Natural killer cell (primary cell): Measurements from ENCODE around the gene PWWP2B. TPM values are rescaled to one million over a fixed set of nuclear protein-coding genes. Genes with fewer than 3 reads are reported as not detected.

Experiments
- ATAC-seq, 3 donors: fragments of 150-1000 bp in 2 of 3; fragments of 200-7000 bp in 1 of 3; cut with Tn5 transposase; 1 replicate in 1 of 3; 2 replicates in 2 of 3; pipeline ENCODE4 v1.10.0; 2021; ENCODE audit warnings: mild to moderate bottlenecking in 2 of 3, moderate library complexity in 2 of 3
- DNase-seq, 2 donors: peaks; one replicate each; pipeline versions ENCODE4 v3.0.0 to v3.0.0-alpha.2; 2013 to 2021; ENCODE audit warnings: mixed read lengths in 1 of 2
- H3K27ac ChIP-seq: one replicate; pipeline ENCODE4 v1.5.1; 2013; ENCODE audit warnings: mild to moderate bottlenecking, low read length
- H3K27me3 ChIP-seq: one replicate; pipeline ENCODE4 v1.6.1; 2013; ENCODE audit warnings: low read length; ENCODE audit not compliant: control insufficient read depth, insufficient read depth
- H3K36me3 ChIP-seq: one replicate; pipeline ENCODE4 v1.6.1; 2013; ENCODE audit warnings: low read length; ENCODE audit not compliant: control insufficient read depth, insufficient read depth
- H3K4me1 ChIP-seq: one replicate; pipeline ENCODE4 v1.6.1; 2013; ENCODE audit warnings: low read length; ENCODE audit not compliant: control insufficient read depth, insufficient read depth
- H3K4me3 ChIP-seq: one replicate; pipeline ENCODE4 v1.5.1; 2013; ENCODE audit warnings: low read length
- H3K9me3 ChIP-seq: one replicate; pipeline ENCODE4 v1.6.1; 2013; ENCODE audit warnings: low read length; ENCODE audit not compliant: control insufficient read depth, insufficient read depth
- H3K27ac Mint-ChIP-seq, 2 donors: one replicate each; pipeline ENCODE4 v1.8.0; 2022; ENCODE audit warnings: mild to moderate bottlenecking in 2 of 2, mixed read lengths in 2 of 2, moderate library complexity in 1 of 2
- H3K27me3 Mint-ChIP-seq, 2 donors: one replicate each; pipeline ENCODE4 v1.8.0; 2022; ENCODE audit warnings: low read depth in 2 of 2, mixed read lengths in 2 of 2
- H3K36me3 Mint-ChIP-seq: one replicate; pipeline ENCODE4 v1.8.0; 2022; ENCODE audit warnings: mixed read lengths
- H3K4me1 Mint-ChIP-seq, 2 donors: one replicate each; pipeline ENCODE4 v1.8.0; 2022; ENCODE audit warnings: mixed read lengths in 2 of 2
- H3K4me3 Mint-ChIP-seq: one replicate; pipeline ENCODE4 v1.8.0; 2022; ENCODE audit warnings: mild to moderate bottlenecking, moderate library complexity, mixed read lengths
- H3K9me3 Mint-ChIP-seq, 2 donors: one replicate each; pipeline ENCODE4 v1.8.0; 2022; ENCODE audit warnings: mixed read lengths in 2 of 2
- WGBS: methylation state at CpG from one replicate; pipeline ENCODE4 v1.1.7; 2013; ENCODE audit warnings: missing lambda C conversion rate; ENCODE audit not compliant: insufficient coverage; 5-methylcytosine and 5-hydroxymethylcytosine counted together
- intact Hi-C: fragments of 100-400 bp; cut with micrococcal nuclease; formaldehyde crosslinking; loops from one replicate; pipeline ENCODE4 v1.14.2; 2022
- total RNA-seq, 4 donors: library from RNA; stranded (reverse); fragments of 120-200 nt in 1 of 4; gene quantifications; one replicate each; pipeline versions ENCODE4 v1.2.3 to v1.2.4, GENCODE V29; 2013 to 2022
- TF ChIP-seq, protein P1 (sequence below): fragments of 200-600 bp; IDR thresholded peaks from one replicate; pipeline ENCODE4 v1.8.0; 2022; ENCODE audit warnings: antibody characterized with exemption

PWWP2B gene
- total RNA-seq, 3 donors from 2014 or later (not counting 1 experiment from before 2014, with no cell fraction given): 23.7 to 29.5 (median 24.4) TPM

GRCh38 chr10:132454296-132455198 lies 57.5 kb downstream of the PWWP2B start:
- Mint-ChIP-seq H3K4me1 (peaks cover 0 to 36% of the 10 kb centered on the region in 2 donors), H3K27me3 (no peaks in the 10 kb centered on the region), H3K9me3 (no peaks in the 10 kb centered on the region), H3K27ac (no peak overlapping the region), H3K4me3 (no peak overlapping the region), H3K36me3 (no peaks in the 10 kb centered on the region)
- intact Hi-C loops: loop anchor here (10.0 kb wide), 2 partner anchors 230 to 290 kb away; no protein-coding TSS in a partner anchor
- Histone ChIP-seq H3K27me3 (no peaks in the 10 kb centered on the region), H3K36me3 (no peaks in the 10 kb centered on the region), H3K4me3 (no peak overlapping the region), H3K9me3 (no peaks in the 10 kb centered on the region), H3K27ac (no peak overlapping the region), H3K4me1 (peaks cover 41% of the 10 kb centered on the region)
- TF ChIP-seq, protein P1, sequence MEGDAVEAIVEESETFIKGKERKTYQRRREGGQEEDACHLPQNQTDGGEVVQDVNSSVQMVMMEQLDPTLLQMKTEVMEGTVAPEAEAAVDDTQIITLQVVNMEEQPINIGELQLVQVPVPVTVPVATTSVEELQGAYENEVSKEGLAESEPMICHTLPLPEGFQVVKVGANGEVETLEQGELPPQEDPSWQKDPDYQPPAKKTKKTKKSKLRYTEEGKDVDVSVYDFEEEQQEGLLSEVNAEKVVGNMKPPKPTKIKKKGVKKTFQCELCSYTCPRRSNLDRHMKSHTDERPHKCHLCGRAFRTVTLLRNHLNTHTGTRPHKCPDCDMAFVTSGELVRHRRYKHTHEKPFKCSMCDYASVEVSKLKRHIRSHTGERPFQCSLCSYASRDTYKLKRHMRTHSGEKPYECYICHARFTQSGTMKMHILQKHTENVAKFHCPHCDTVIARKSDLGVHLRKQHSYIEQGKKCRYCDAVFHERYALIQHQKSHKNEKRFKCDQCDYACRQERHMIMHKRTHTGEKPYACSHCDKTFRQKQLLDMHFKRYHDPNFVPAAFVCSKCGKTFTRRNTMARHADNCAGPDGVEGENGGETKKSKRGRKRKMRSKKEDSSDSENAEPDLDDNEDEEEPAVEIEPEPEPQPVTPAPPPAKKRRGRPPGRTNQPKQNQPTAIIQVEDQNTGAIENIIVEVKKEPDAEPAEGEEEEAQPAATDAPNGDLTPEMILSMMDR: no peak
- ATAC-seq: no peak
- no peak for DNase-seq
- WGBS: 87% methylated on average over 30 of the region's 30 CpGs

- no peak overlapping the region for H3K4me3 Mint-ChIP-seq
- H3K4me1 ChIP-seq: peaks cover 37% of the 10 kb centered on the region
- intact Hi-C loops: loop anchor here (10.0 kb wide), 2 partner anchors 231 to 291 kb away; no protein-coding TSS in a partner anchor
- no peak overlapping the region for H3K27ac Mint-ChIP-seq
- ATAC-seq (no peak), DNase-seq (no peak)
- peaks cover 0 to 32% of the 10 kb centered on the region in 2 donors for H3K4me1 Mint-ChIP-seq
- WGBS: 93% methylated on average over 19 of the region's 19 CpGs
- H3K36me3 ChIP-seq: no peaks in the 10 kb centered on the region
- no peaks in the 10 kb centered on the region for H3K27me3 Mint-ChIP-seq
- no peak overlapping the region for H3K27ac ChIP-seq
- H3K9me3 ChIP-seq: no peaks in the 10 kb centered on the region
- TF ChIP-seq, protein P1: no peak
- no peak overlapping the region for H3K4me3 ChIP-seq
- no peaks in the 10 kb centered on the region for H3K27me3 ChIP-seq
- no peaks in the 10 kb centered on the region for H3K36me3 Mint-ChIP-seq
- no peaks in the 10 kb centered on the region for H3K9me3 Mint-ChIP-seq
These were observed 58.5 kb downstream of the PWWP2B start for GRCh38 chr10:132455441-132455971.

DNA sequence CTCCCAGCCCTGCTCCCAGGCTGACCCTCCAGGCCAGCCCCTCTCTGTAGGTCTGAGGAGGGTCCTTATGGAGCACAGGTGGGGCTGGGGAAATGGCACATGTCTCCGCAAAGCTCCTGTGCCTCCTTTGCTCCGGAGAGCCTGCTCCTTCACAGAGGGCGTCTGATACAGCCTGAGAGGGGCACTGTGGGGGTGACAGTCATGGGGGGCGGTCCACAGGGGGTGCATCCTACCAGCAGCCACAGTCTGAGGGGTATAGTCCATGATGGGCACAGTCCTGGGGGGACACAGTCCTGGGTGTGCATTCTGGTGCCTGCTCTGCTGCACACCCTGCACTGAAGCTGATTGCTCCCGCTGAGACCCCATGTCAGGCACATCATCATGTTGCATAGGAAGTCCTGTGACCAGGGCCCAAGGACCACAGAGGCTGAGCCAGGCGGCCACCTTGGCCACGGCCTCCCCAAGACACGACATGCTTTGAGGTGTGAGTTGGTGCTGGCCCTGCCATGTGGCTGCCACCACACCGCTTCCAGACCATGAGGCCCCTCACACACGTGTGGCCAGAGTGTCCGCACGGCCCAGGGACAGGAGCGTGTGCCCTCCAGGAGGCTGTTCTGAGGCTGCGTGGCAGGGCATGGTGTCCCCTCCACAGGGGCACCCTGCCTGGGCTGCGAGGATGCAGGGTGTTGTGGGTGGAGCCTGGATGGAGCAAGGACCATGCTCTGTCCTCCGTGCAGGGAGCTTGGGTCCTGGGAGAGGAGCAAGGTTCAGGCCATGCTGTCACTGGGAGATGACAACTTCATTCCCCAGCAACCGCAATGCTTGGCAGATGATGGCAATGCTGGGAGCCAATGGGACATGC lies 59.2 kb downstream of the PWWP2B start:
- Histone ChIP-seq H3K4me3 (no peak overlapping the region), H3K4me1 (peaks cover 30% of the 10 kb centered on the region), H3K27me3 (no peaks in the 10 kb centered on the region), H3K27ac (no peak overlapping the region), H3K36me3 (no peaks in the 10 kb centered on the region), H3K9me3 (no peaks in the 10 kb centered on the region)
- Mint-ChIP-seq H3K9me3 (no peaks in the 10 kb centered on the region), H3K4me3 (no peak overlapping the region), H3K4me1 (peaks cover 0 to 27% of the 10 kb centered on the region in 2 donors), H3K27ac (no peak overlapping the region), H3K27me3 (no peaks in the 10 kb centered on the region), H3K36me3 (no peaks in the 10 kb centered on the region)
- intact Hi-C loops: loop anchor here (10.0 kb wide), 2 partner anchors 231 to 291 kb away; no protein-coding TSS in a partner anchor
- TF ChIP-seq, protein P1: no peak
- ATAC-seq (no peak), DNase-seq (no peak)
- 88% methylated on average over 17 of the region's 17 CpGs for WGBS
